Measurements from ENCODE around the gene HYAL4. TPM values are rescaled to one million over a fixed set of nuclear protein-coding genes. Genes with fewer than 3 reads are reported as not detected.
"Not testable (repeated sequence)": the region's sequence is repeated elsewhere in the genome, so short reads cannot be mapped to it uniquely, and the experiment has no call there.

The HYAL4 gene
- total RNA-seq, 1 experiment from 2014 or later: not detected

DNA sequence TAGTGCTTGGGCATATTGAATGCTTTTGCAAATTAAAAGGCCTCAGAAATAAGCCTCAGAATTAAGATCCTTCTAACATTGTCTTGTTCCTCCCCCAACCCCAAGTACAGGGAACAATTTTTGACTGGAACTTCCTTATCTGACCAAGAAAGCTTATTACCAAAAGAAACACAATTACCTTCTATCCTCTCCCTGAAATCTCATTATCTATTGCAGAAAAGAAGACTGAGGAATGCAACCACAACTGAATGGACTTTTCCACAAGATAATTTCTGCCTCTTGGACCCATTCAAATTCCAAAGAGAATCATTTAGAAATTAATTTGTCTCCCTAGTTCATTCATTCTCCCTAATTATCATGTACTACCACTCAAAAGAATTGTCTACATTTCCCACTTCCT is 43.2 kb downstream of the HYAL4 start:
- intact Hi-C loops (cut with micrococcal nuclease; ENCODE audit: unreplicated experiment): no loop called here
- no peak overlapping the region for H3K4me3 ChIP-seq (ENCODE audit: low read depth, low read length, poor library complexity, severe bottlenecking)
- H3K36me3 ChIP-seq (ENCODE audit: insufficient read depth, low read length, poor library complexity, severe bottlenecking): no peaks in the 10 kb centered on the region
- H3K27ac ChIP-seq (ENCODE audit: low read depth, low read length, poor library complexity, severe bottlenecking): no peak overlapping the region
- no peaks in the 10 kb centered on the region for H3K4me1 ChIP-seq (ENCODE audit: insufficient read depth, low read length, poor library complexity, severe bottlenecking)
- TF ChIP-seq, protein P1, sequence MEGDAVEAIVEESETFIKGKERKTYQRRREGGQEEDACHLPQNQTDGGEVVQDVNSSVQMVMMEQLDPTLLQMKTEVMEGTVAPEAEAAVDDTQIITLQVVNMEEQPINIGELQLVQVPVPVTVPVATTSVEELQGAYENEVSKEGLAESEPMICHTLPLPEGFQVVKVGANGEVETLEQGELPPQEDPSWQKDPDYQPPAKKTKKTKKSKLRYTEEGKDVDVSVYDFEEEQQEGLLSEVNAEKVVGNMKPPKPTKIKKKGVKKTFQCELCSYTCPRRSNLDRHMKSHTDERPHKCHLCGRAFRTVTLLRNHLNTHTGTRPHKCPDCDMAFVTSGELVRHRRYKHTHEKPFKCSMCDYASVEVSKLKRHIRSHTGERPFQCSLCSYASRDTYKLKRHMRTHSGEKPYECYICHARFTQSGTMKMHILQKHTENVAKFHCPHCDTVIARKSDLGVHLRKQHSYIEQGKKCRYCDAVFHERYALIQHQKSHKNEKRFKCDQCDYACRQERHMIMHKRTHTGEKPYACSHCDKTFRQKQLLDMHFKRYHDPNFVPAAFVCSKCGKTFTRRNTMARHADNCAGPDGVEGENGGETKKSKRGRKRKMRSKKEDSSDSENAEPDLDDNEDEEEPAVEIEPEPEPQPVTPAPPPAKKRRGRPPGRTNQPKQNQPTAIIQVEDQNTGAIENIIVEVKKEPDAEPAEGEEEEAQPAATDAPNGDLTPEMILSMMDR (conservative IDR thresholded peaks at IDR 0.05; ENCODE audit: low read depth, low read length): no peak
- no peak for TF ChIP-seq EZH2 (IDR thresholded peaks at IDR 0.05; ENCODE audit: borderline replicate concordance, low read depth, low read length, poor library complexity, severe bottlenecking)
- BruUV-seq (replicated peaks): no TSS peak
- H3K9me3 ChIP-seq (ENCODE audit: low read depth, low read length, poor library complexity, severe bottlenecking): no peaks in the 10 kb centered on the region
- ChIA-PET CTCF (no interaction called here), POLR2A (ENCODE audit: low non-redundant PET) (no interaction called here)
- no peaks in the 10 kb centered on the region for H3K27me3 ChIP-seq (replicated peaks; ENCODE audit: insufficient read depth, low read depth, low read length, poor library complexity)
- no peak for DNase-seq (ENCODE audit: low spot score)

GRCh38 chr7:123894753-123895152 is 49.8 kb downstream of the HYAL4 start:
- BruUV-seq (replicated peaks); DNase-seq (ENCODE audit: low spot score); H3K27me3 ChIP-seq (replicated peaks; ENCODE audit: insufficient read depth, low read depth, low read length, poor library complexity); H3K36me3 ChIP-seq (ENCODE audit: insufficient read depth, low read length, poor library complexity, severe bottlenecking); H3K4me3 ChIP-seq (ENCODE audit: low read depth, low read length, poor library complexity, severe bottlenecking); intact Hi-C loops (cut with micrococcal nuclease; ENCODE audit: unreplicated experiment); H3K9me3 ChIP-seq (ENCODE audit: low read depth, low read length, poor library complexity, severe bottlenecking); CTCF ChIA-PET; H3K27ac ChIP-seq (ENCODE audit: low read depth, low read length, poor library complexity, severe bottlenecking); POLR2A ChIA-PET (ENCODE audit: low non-redundant PET); H3K4me1 ChIP-seq (ENCODE audit: insufficient read depth, low read length, poor library complexity, severe bottlenecking): not testable (repeated sequence)

GRCh38 chr7:123901101-123901500 is 56.1 kb downstream of the HYAL4 start:
- Histone ChIP-seq H3K27me3 (replicated peaks; ENCODE audit: insufficient read depth, low read depth, low read length, poor library complexity) (no peaks in the 10 kb centered on the region), H3K36me3 (ENCODE audit: insufficient read depth, low read length, poor library complexity, severe bottlenecking) (no peaks in the 10 kb centered on the region), H3K27ac (ENCODE audit: low read depth, low read length, poor library complexity, severe bottlenecking) (no peak overlapping the region), H3K9me3 (ENCODE audit: low read depth, low read length, poor library complexity, severe bottlenecking) (no peaks in the 10 kb centered on the region), H3K4me1 (ENCODE audit: insufficient read depth, low read length, poor library complexity, severe bottlenecking) (no peaks in the 10 kb centered on the region), H3K4me3 (ENCODE audit: low read depth, low read length, poor library complexity, severe bottlenecking) (no peak overlapping the region)
- ChIA-PET POLR2A (ENCODE audit: low non-redundant PET) (no interaction called here), CTCF (no interaction called here)
- BruUV-seq (replicated peaks): no TSS peak
- DNase-seq (ENCODE audit: low spot score): no peak
- TF ChIP-seq, protein P1 (conservative IDR thresholded peaks at IDR 0.05; ENCODE audit: low read depth, low read length): no peak
- no peak for TF ChIP-seq EZH2 (IDR thresholded peaks at IDR 0.05; ENCODE audit: borderline replicate concordance, low read depth, low read length, poor library complexity, severe bottlenecking)
- intact Hi-C loops (cut with micrococcal nuclease; ENCODE audit: unreplicated experiment): no loop called here

DNA sequence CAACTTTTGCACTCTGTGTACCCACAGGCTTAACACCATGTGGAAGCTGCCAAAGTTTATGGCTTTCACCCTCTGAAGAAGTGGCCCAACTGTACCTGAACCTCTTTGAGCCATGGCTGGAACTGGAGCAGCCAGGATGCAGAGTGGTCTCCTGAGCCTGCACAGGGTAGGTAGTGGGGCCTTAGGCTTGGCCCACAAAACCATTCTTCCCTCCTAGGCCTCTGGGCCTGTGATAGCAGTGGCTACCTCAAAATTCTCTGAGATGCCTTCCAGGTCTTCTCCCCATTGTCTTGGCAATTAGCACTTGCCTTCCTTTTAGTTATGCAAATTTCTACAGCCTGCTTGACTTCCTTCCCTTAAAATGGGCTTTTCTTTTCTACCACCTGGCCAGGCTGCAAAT is 60.7 kb downstream of the HYAL4 start:
- Histone ChIP-seq H3K36me3 (ENCODE audit: insufficient read depth, low read length, poor library complexity, severe bottlenecking) (no peaks in the 10 kb centered on the region), H3K27me3 (replicated peaks; ENCODE audit: insufficient read depth, low read depth, low read length, poor library complexity) (no peaks in the 10 kb centered on the region), H3K9me3 (ENCODE audit: low read depth, low read length, poor library complexity, severe bottlenecking) (no peaks in the 10 kb centered on the region), H3K27ac (ENCODE audit: low read depth, low read length, poor library complexity, severe bottlenecking) (no peak overlapping the region), H3K4me1 (ENCODE audit: insufficient read depth, low read length, poor library complexity, severe bottlenecking) (no peaks in the 10 kb centered on the region), H3K4me3 (ENCODE audit: low read depth, low read length, poor library complexity, severe bottlenecking) (no peak overlapping the region)
- BruUV-seq (replicated peaks): no TSS peak
- TF ChIP-seq, protein P1 (conservative IDR thresholded peaks at IDR 0.05; ENCODE audit: low read depth, low read length): no peak
- no peak for TF ChIP-seq EZH2 (IDR thresholded peaks at IDR 0.05; ENCODE audit: borderline replicate concordance, low read depth, low read length, poor library complexity, severe bottlenecking)
- ChIA-PET POLR2A (ENCODE audit: low non-redundant PET) (no interaction called here), CTCF (no interaction called here)
- no peak for DNase-seq (ENCODE audit: low spot score)
- intact Hi-C loops (cut with micrococcal nuclease; ENCODE audit: unreplicated experiment): no loop called here
